ENCODE data around the gene SERPING1. TPM values are rescaled to one million over a fixed set of nuclear protein-coding genes. Genes with fewer than 3 reads are reported as not detected.

SERPING1 gene
- total RNA-seq, 1 experiment from 2014 or later, result not detected

GRCh38 chr11:57552479-57552878 lies 45.0 kb upstream of the SERPING1 start:
- Mint-ChIP-seq H3K4me3 (ENCODE audit: unreplicated experiment) (no peak overlapping the region), H3K36me3 (ENCODE audit: insufficient read depth, unreplicated experiment) (peaks cover 54% of the 10 kb centered on the region), H3K27ac (ENCODE audit: low read depth, unreplicated experiment) (no peak overlapping the region), H3K27me3 (ENCODE audit: insufficient read depth, unreplicated experiment) (no peaks in the 10 kb centered on the region), H3K4me1 (ENCODE audit: insufficient read depth, unreplicated experiment) (peaks cover 2% of the 10 kb centered on the region), H3K9me3 (ENCODE audit: unreplicated experiment) (no peaks in the 10 kb centered on the region)
- ChIA-PET CTCF (interaction anchor here (0.6 to 1.1 kb wide), 4 partner anchors 18 to 93 kb away, joined by 3 read pairs; no protein-coding TSS in a partner anchor), POLR2A (no interaction called here)
- no peak for TF ChIP-seq CTCF (IDR thresholded peaks at IDR 0.05; ENCODE audit: unreplicated experiment)
- intact Hi-C loops (cut with micrococcal nuclease), result no loop called here
- BruUV-seq (replicated peaks), result no TSS peak
- DNase-seq (ENCODE audit: unreplicated experiment), result no peak

DNA sequence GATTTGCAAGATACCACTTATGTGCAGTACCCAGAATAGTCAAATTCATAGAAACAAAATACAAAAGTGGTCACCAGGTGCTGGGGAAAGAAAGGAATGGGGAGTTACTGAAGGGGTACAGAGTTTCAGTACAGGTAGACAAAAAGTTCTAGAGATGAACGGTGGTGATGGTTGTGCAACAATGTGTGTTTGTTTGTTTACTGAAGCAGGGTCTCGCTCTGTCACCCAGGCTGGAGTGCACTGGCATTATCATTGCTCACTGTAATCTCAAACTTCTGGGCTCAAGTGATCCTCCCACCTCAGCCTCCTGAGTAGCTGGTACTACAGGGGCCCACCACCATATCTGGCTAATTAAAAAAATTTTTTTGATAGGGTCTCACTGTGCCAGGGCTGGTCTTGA lies 42.1 kb upstream of the SERPING1 start:
- peaks cover 64% of the 10 kb centered on the region for H3K36me3 Mint-ChIP-seq (ENCODE audit: insufficient read depth, unreplicated experiment)
- CTCF ChIA-PET, result interaction anchor here (0.9 to 2.1 kb wide), 4 partner anchors 13 to 205 kb away, joined by 3 to 16 read pairs (median 4); partner anchors contain the start of gene UBE2L6

GRCh38 chr11:57556041-57556440 lies 41.4 kb upstream of the SERPING1 start:
- ChIA-PET POLR2A (no interaction called here), CTCF (interaction anchor here (2.1 kb wide), 1 partner anchor 12 kb away, joined by 16 read pairs; the partner anchor contains the start of gene UBE2L6)
- Mint-ChIP-seq H3K4me1 (ENCODE audit: insufficient read depth, unreplicated experiment) (no peaks in the 10 kb centered on the region), H3K4me3 (ENCODE audit: unreplicated experiment) (no peak overlapping the region), H3K9me3 (ENCODE audit: unreplicated experiment) (no peaks in the 10 kb centered on the region), H3K27me3 (ENCODE audit: insufficient read depth, unreplicated experiment) (no peaks in the 10 kb centered on the region), H3K27ac (ENCODE audit: low read depth, unreplicated experiment) (no peak overlapping the region), H3K36me3 (ENCODE audit: insufficient read depth, unreplicated experiment) (peaks cover 60% of the 10 kb centered on the region)
- intact Hi-C loops (cut with micrococcal nuclease), result no loop called here
- BruUV-seq (replicated peaks), result no TSS peak
- TF ChIP-seq CTCF (IDR thresholded peaks at IDR 0.05; ENCODE audit: unreplicated experiment), result no peak
- DNase-seq (ENCODE audit: unreplicated experiment), result no peak

More for the DNA sequence above, 42.1 kb upstream of the SERPING1 start:
- intact Hi-C loops (cut with micrococcal nuclease), result no loop called here
- POLR2A ChIA-PET, result no interaction called here
- Mint-ChIP-seq H3K9me3 (ENCODE audit: unreplicated experiment) (no peaks in the 10 kb centered on the region), H3K27me3 (ENCODE audit: insufficient read depth, unreplicated experiment) (no peaks in the 10 kb centered on the region), H3K4me3 (ENCODE audit: unreplicated experiment) (no peak overlapping the region), H3K4me1 (ENCODE audit: insufficient read depth, unreplicated experiment) (no peaks in the 10 kb centered on the region), H3K27ac (ENCODE audit: low read depth, unreplicated experiment) (no peak overlapping the region)
- BruUV-seq (replicated peaks), result no TSS peak
- no peak for DNase-seq (ENCODE audit: unreplicated experiment)
- no peak for TF ChIP-seq CTCF (IDR thresholded peaks at IDR 0.05; ENCODE audit: unreplicated experiment)

GRCh38 chr11:57560146-57560545 lies 37.3 kb upstream of the SERPING1 start:
- intact Hi-C loops (cut with micrococcal nuclease), result no loop called here
- Mint-ChIP-seq H3K9me3 (ENCODE audit: unreplicated experiment) (no peaks in the 10 kb centered on the region), H3K27me3 (ENCODE audit: insufficient read depth, unreplicated experiment) (no peaks in the 10 kb centered on the region), H3K4me3 (ENCODE audit: unreplicated experiment) (no peak overlapping the region), H3K4me1 (ENCODE audit: insufficient read depth, unreplicated experiment) (peaks cover 4% of the 10 kb centered on the region), H3K36me3 (ENCODE audit: insufficient read depth, unreplicated experiment) (peaks cover 34% of the 10 kb centered on the region), H3K27ac (ENCODE audit: low read depth, unreplicated experiment) (no peak overlapping the region)
- BruUV-seq (replicated peaks), result no TSS peak
- CTCF ChIA-PET, result interaction anchor here (0.6 to 0.7 kb wide), 2 partner anchors 75 to 79 kb away, joined by 3 read pairs; no protein-coding TSS in a partner anchor
- DNase-seq (ENCODE audit: unreplicated experiment), result no peak
- POLR2A ChIA-PET, result no interaction called here
- TF ChIP-seq CTCF (IDR thresholded peaks at IDR 0.05; ENCODE audit: unreplicated experiment), result no peak
